Panc1 (cell line): ENCODE measurements around the gene PIK3R4.

Experiments
- POLR2AphosphoS5 ChIP-seq: IDR thresholded peaks from 2 replicates; pipeline ENCODE4 v1.6.1; 2012; ENCODE audit warnings: mild to moderate bottlenecking, low read depth, low read length, moderate library complexity
- TCF7L2 ChIP-seq: IDR thresholded peaks from 2 replicates; pipeline ENCODE4 v1.6.1; 2011; ENCODE audit warnings: mild to moderate bottlenecking, low read depth, low read length, inconsistent platforms
- TF ChIP-seq, protein P1 (sequence below): fragments of 450-650 bp; IDR thresholded peaks from 2 replicates; pipeline ENCODE4 v1.5.1; 2017; ENCODE audit warnings: mild to moderate bottlenecking
- TF ChIP-seq, protein P2 (sequence below), 2 experiments: IDR thresholded peaks; 2 replicates each; pipeline ENCODE4 v1.6.1; 2011 to 2012; ENCODE audit warnings: low read depth in 2 of 2, control low read depth in 1 of 2, low read length in 1 of 2, mild to moderate bottlenecking in 1 of 2, moderate library complexity in 1 of 2; ENCODE audit not compliant: insufficient read depth in 1 of 2

DNA sequence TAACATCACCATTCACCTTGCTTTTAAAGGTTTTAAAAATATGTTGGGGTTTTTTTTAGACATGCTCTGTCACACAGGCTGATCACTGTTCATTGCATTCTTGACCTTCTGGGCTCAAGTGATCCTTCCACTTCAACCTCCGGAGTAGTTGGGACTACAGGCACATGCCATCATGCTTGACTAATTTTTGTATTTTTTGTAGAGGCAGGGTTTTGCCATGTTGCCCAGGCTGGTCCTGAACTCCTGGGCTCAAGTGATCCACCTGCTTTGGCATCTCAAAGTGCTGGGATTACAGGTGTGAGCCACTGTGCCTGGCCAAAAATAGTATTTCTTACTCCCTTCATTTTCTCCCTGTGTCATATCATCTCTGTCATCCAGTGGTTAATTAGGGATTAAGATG, 101.4 kb downstream of the PIK3R4 start:
- TF ChIP-seq, protein P1, sequence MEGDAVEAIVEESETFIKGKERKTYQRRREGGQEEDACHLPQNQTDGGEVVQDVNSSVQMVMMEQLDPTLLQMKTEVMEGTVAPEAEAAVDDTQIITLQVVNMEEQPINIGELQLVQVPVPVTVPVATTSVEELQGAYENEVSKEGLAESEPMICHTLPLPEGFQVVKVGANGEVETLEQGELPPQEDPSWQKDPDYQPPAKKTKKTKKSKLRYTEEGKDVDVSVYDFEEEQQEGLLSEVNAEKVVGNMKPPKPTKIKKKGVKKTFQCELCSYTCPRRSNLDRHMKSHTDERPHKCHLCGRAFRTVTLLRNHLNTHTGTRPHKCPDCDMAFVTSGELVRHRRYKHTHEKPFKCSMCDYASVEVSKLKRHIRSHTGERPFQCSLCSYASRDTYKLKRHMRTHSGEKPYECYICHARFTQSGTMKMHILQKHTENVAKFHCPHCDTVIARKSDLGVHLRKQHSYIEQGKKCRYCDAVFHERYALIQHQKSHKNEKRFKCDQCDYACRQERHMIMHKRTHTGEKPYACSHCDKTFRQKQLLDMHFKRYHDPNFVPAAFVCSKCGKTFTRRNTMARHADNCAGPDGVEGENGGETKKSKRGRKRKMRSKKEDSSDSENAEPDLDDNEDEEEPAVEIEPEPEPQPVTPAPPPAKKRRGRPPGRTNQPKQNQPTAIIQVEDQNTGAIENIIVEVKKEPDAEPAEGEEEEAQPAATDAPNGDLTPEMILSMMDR, result no peak
- TF ChIP-seq, protein P2, sequence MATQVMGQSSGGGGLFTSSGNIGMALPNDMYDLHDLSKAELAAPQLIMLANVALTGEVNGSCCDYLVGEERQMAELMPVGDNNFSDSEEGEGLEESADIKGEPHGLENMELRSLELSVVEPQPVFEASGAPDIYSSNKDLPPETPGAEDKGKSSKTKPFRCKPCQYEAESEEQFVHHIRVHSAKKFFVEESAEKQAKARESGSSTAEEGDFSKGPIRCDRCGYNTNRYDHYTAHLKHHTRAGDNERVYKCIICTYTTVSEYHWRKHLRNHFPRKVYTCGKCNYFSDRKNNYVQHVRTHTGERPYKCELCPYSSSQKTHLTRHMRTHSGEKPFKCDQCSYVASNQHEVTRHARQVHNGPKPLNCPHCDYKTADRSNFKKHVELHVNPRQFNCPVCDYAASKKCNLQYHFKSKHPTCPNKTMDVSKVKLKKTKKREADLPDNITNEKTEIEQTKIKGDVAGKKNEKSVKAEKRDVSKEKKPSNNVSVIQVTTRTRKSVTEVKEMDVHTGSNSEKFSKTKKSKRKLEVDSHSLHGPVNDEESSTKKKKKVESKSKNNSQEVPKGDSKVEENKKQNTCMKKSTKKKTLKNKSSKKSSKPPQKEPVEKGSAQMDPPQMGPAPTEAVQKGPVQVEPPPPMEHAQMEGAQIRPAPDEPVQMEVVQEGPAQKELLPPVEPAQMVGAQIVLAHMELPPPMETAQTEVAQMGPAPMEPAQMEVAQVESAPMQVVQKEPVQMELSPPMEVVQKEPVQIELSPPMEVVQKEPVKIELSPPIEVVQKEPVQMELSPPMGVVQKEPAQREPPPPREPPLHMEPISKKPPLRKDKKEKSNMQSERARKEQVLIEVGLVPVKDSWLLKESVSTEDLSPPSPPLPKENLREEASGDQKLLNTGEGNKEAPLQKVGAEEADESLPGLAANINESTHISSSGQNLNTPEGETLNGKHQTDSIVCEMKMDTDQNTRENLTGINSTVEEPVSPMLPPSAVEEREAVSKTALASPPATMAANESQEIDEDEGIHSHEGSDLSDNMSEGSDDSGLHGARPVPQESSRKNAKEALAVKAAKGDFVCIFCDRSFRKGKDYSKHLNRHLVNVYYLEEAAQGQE (IDR thresholded peaks at IDR 0.05; ENCODE audit: insufficient read depth in 1 of 2, low read depth in 2 of 2, low read length in 1 of 2), result no peak
- TF ChIP-seq POLR2AphosphoS5, result no peak
- no peak for TF ChIP-seq TCF7L2
